ENCODE measurements around the gene ALPI.

Gene ALPI

GRCh38 chr2:232485757-232486557 lies 30.0 kb downstream of the ALPI start:
- DNase-seq (ENCODE audit: low spot score) = no peak

- DNase-seq (ENCODE audit: low spot score) = no peak
These were observed 30.8 kb downstream of the ALPI start for GRCh38 chr2:232486558-232487384.

GRCh38 chr2:232487385-232488096 lies 31.6 kb downstream of the ALPI start, which contains the start of gene ECEL1:
Gene ECEL1 (minus strand): TSS chr2:232487834. CDS start chr2:232486653, 1,181 bp downstream.
- no peak for DNase-seq (ENCODE audit: low spot score)

- no peak for DNase-seq (ENCODE audit: low spot score)
These were observed 32.3 kb downstream of the ALPI start for GRCh38 chr2:232488097-232488711.

GRCh38 chr2:232488721-232489300 lies 32.9 kb downstream of the ALPI start:
- DNase-seq (ENCODE audit: low spot score) = no peak

- no peak for DNase-seq (ENCODE audit: low spot score)
These were observed 33.7 kb downstream of the ALPI start for GRCh38 chr2:232489516-232490220.

GRCh38 chr2:232490221-232491138 lies 34.5 kb downstream of the ALPI start:
- no peak for DNase-seq (ENCODE audit: low spot score)

- DNase-seq (ENCODE audit: low spot score) = no peak
These were observed 35.3 kb downstream of the ALPI start for GRCh38 chr2:232491139-232491780.

GRCh38 chr2:232492236-232492848 lies 36.4 kb downstream of the ALPI start:
- DNase-seq (ENCODE audit: low spot score) = no peak

- DNase-seq (ENCODE audit: low spot score) = no peak
These were observed 37.2 kb downstream of the ALPI start for GRCh38 chr2:232492963-232493700.

GRCh38 chr2:232493701-232494474 lies 37.9 kb downstream of the ALPI start:
- no peak for DNase-seq (ENCODE audit: low spot score)

- DNase-seq (ENCODE audit: low spot score) = no peak
These were observed 38.6 kb downstream of the ALPI start for GRCh38 chr2:232494542-232494941.

- DNase-seq (ENCODE audit: low spot score) = no peak
These were observed 39.3 kb downstream of the ALPI start for GRCh38 chr2:232495292-232495691.

- DNase-seq (ENCODE audit: low spot score) = no peak
These were observed 40.7 kb downstream of the ALPI start for GRCh38 chr2:232496501-232497270.

GRCh38 chr2:232497348-232497747 lies 41.4 kb downstream of the ALPI start:
- no peak for DNase-seq (ENCODE audit: low spot score)

- DNase-seq (ENCODE audit: low spot score) = no peak
These were observed 42.5 kb downstream of the ALPI start for GRCh38 chr2:232498452-232498851.

- DNase-seq (ENCODE audit: low spot score) = no peak
These were observed 45.4 kb downstream of the ALPI start for GRCh38 chr2:232501331-232501771.
